Measurements from ENCODE around the gene SH3PXD2A.

- TF ChIP-seq CTCF (IDR thresholded peaks at IDR 0.05), result no peak
- TF ChIP-seq POLR2A (IDR thresholded peaks at IDR 0.05), result no peak
Measured at GRCh38 chr10:103671126-103671895, 184.1 kb downstream of the SH3PXD2A start.
